GM23338 (cell line): ENCODE results near the gene CDK7. TPM values are rescaled to one million over a fixed set of nuclear protein-coding genes. Genes with fewer than 3 reads are reported as not detected.
A peak's percentile ranks its signal among the peaks of the same experiment; 100 is the strongest.

Source experiments
- ATAC-seq: fragments of 200-7000 bp; cut with Tn5 transposase; 3 replicates; pipeline ENCODE4 v1.9.1; 2020
- DNase-seq: peaks from one replicate; pipeline ENCODE4 v3.0.0-alpha.2; 2015; ENCODE audit warnings: low spot score
- H2AFZ ChIP-seq: fragments of 200-600 bp; sonication (generic); 2 replicates; pipeline ENCODE4 v1.8.0; 2016; ENCODE audit warnings: antibody characterized with exemption, mild to moderate bottlenecking, moderate library complexity
- H3F3A ChIP-seq: fragments of 200-600 bp; sonication (generic); replicated peaks from 2 replicates; pipeline ENCODE4 v1.8.0; 2017; ENCODE audit warnings: antibody characterized with exemption, mixed run types, low read depth
- H3K27ac ChIP-seq: fragments of 200-600 bp; sonication (generic); 2 replicates; pipeline ENCODE4 v1.6.1; 2016; ENCODE audit warnings: low read depth
- H3K27me3 ChIP-seq: fragments of 200-600 bp; sonication (generic); 2 replicates; pipeline ENCODE4 v1.8.0; 2016; ENCODE audit warnings: mild to moderate bottlenecking, mixed run types, moderate library complexity; ENCODE audit not compliant: insufficient read depth
- H3K36me3 ChIP-seq: fragments of 200-600 bp; sonication (generic); 2 replicates; pipeline ENCODE4 v1.8.0; 2016; ENCODE audit warnings: mild to moderate bottlenecking; ENCODE audit not compliant: insufficient read depth
- H3K4me1 ChIP-seq: fragments of 200-600 bp; sonication (generic); 2 replicates; pipeline ENCODE4 v1.8.0; 2016; ENCODE audit warnings: mild to moderate bottlenecking, moderate library complexity; ENCODE audit not compliant: insufficient read depth
- H3K4me2 ChIP-seq: fragments of 200-600 bp; sonication (generic); 2 replicates; pipeline ENCODE4 v1.7.1; 2017; ENCODE audit warnings: mixed run types
- H3K4me3 ChIP-seq: fragments of 200-600 bp; sonication (generic); 2 replicates; pipeline ENCODE4 v1.6.1; 2016; ENCODE audit warnings: mixed run types
- H3K79me2 ChIP-seq: fragments of 200-600 bp; sonication (generic); replicated peaks from 2 replicates; pipeline ENCODE4 v1.8.0; 2017; ENCODE audit warnings: mild to moderate bottlenecking; ENCODE audit not compliant: insufficient read depth
- H3K9me2 ChIP-seq: fragments of 200-600 bp; sonication (generic); 2 replicates; pipeline ENCODE4 v1.8.0; 2017; ENCODE audit not compliant: insufficient read depth
- H4K20me1 ChIP-seq: fragments of 200-600 bp; sonication (generic); replicated peaks from 2 replicates; pipeline ENCODE4 v1.8.0; 2017; ENCODE audit warnings: mild to moderate bottlenecking; ENCODE audit not compliant: insufficient read depth
- H3K27ac Mint-ChIP-seq: 2 replicates; pipeline ENCODE4 v1.8.0; 2020; ENCODE audit warnings: inconsistent platforms, mild to moderate bottlenecking, moderate library complexity, mixed read lengths
- H3K27me3 Mint-ChIP-seq: 3 replicates; pipeline ENCODE4 v1.8.0; 2022; ENCODE audit warnings: low read depth, mild to moderate bottlenecking, moderate library complexity, mixed read lengths, inconsistent platforms; ENCODE audit not compliant: insufficient read depth, poor library complexity
- H3K36me3 Mint-ChIP-seq: 3 replicates; pipeline ENCODE4 v1.8.0; 2021; ENCODE audit warnings: low read depth, mild to moderate bottlenecking, inconsistent platforms, moderate library complexity, mixed read lengths
- H3K4me1 Mint-ChIP-seq: 3 replicates; pipeline ENCODE4 v1.8.0; 2020; ENCODE audit warnings: mild to moderate bottlenecking, inconsistent platforms, mixed read lengths
- H3K4me3 Mint-ChIP-seq: 3 replicates; pipeline ENCODE4 v1.8.0; 2021; ENCODE audit warnings: moderate library complexity, mild to moderate bottlenecking, inconsistent platforms, mixed read lengths
- H3K9me3 Mint-ChIP-seq: 3 replicates; pipeline ENCODE4 v1.8.0; 2020; ENCODE audit warnings: moderate library complexity, mild to moderate bottlenecking, inconsistent platforms, mixed read lengths
- CTCF ChIP-seq, 2 experiments: fragments of 200-600 bp in 1 of 2; sonication (generic) in 1 of 2; conservative IDR thresholded peaks; 2 replicates each; pipeline versions ENCODE4 v1.5.1 to v1.6.1; 2016 to 2017; ENCODE audit warnings: antibody characterized with exemption in 2 of 2, low read depth in 2 of 2, mild to moderate bottlenecking in 2 of 2, moderate library complexity in 1 of 2
- EZH2 ChIP-seq: fragments of 200-600 bp; sonication (generic); IDR thresholded peaks from one replicate; pipeline ENCODE4 v1.8.0; 2017; ENCODE audit warnings: antibody characterized with exemption, mild to moderate bottlenecking, low read depth; ENCODE audit not compliant: unreplicated experiment
- EZH2phosphoT487 ChIP-seq: fragments of 200-600 bp; sonication (generic); IDR thresholded peaks from one replicate; pipeline ENCODE4 v1.8.1; 2018; ENCODE audit warnings: antibody characterized with exemption; ENCODE audit not compliant: unreplicated experiment
- JUNB ChIP-seq: IDR thresholded peaks from one replicate; pipeline ENCODE4 v1.6.1; 2016; ENCODE audit warnings: antibody characterized with exemption; ENCODE audit not compliant: unreplicated experiment
- NANOG ChIP-seq: IDR thresholded peaks from 2 replicates; pipeline ENCODE4 v1.6.1; 2016; ENCODE audit warnings: antibody characterized with exemption, borderline replicate concordance
- STAT1 ChIP-seq: IDR thresholded peaks from one replicate; pipeline ENCODE4 v1.6.1; 2016; ENCODE audit warnings: antibody characterized with exemption; ENCODE audit not compliant: unreplicated experiment
- ZNF114 ChIP-seq: fragments of 250-450 bp; sonication (Bioruptor Pico); IDR thresholded peaks from 2 replicates; pipeline ENCODE4 v1.5.0; 2020; ENCODE audit warnings: mild to moderate bottlenecking, moderate library complexity
- ZNF331 ChIP-seq: fragments of 250-450 bp; sonication (Bioruptor Pico); IDR thresholded peaks from 2 replicates; pipeline ENCODE4 v1.5.0; 2020; ENCODE audit warnings: low read depth, mild to moderate bottlenecking, moderate library complexity
- ZNF462 ChIP-seq: fragments of 250-450 bp; sonication (Bioruptor Pico); IDR thresholded peaks from 2 replicates; pipeline ENCODE4 v1.5.0; 2020; ENCODE audit warnings: mild to moderate bottlenecking, moderate library complexity
- polyA plus RNA-seq: library from polyadenylated mRNA; unstranded; fragments of >200 nt; fragmentation: Nextera tagmentation; extraction: Ambion mirVana; gene quantifications from 2 replicates; pipeline ENCODE4 v1.2.1, GENCODE V29; 2016
- total RNA-seq: library from RNA; depleted of rRNA; stranded (reverse); fragments of >200 nt; shearing (Covaris generic); gene quantifications from 2 replicates; pipeline ENCODE4 v1.2.3, GENCODE V29; 2014

CDK7 gene
- total and polyA plus RNA-seq, 2 experiments from 2014 or later: 78.4 to 80.7 TPM

- TF ChIP-seq ZNF462 (CRISPR knock-in tag) (no peak), ZNF331 (no peak), CTCF (conservative IDR thresholded peaks at IDR 0.05; ENCODE audit: low read depth in 2 of 2) (no peak), ZNF114 (CRISPR knock-in tag) (no peak), NANOG (no peak), EZH2 (no peak), JUNB (no peak)
Measured at GRCh38 chr5:69285448-69286116, 50.9 kb downstream of the CDK7 start (continued).

GRCh38 chr5:69288069-69288468, 53.4 kb downstream of the CDK7 start:
- Histone ChIP-seq H3K4me1 (peaks cover 8% of the 10 kb centered on the region; the same call in 1 of the 2 replicates), H3K27me3 (no peaks in the 10 kb centered on the region), H3K36me3 (no peaks in the 10 kb centered on the region), H3K4me2 (no peak overlapping the region), H3K9me2 (no peaks in the 10 kb centered on the region), H4K20me1 (no peaks in the 10 kb centered on the region), H3K79me2 (no peaks in the 10 kb centered on the region), H3K27ac (no peak overlapping the region), H3K4me3 (no peak overlapping the region), H3F3A (no peaks in the 10 kb centered on the region), H2AFZ (peak overlapping the region; percentile 75; the same call in 1 of the 2 replicates)
- Mint-ChIP-seq H3K4me3 (no peak overlapping the region), H3K4me1 (peaks cover 9% of the 10 kb centered on the region; the same call in 2 of the 3 replicates), H3K27ac (no peak overlapping the region), H3K9me3 (no peaks in the 10 kb centered on the region), H3K36me3 (no peaks in the 10 kb centered on the region), H3K27me3 (peaks cover 2% of the 10 kb centered on the region)
- ATAC-seq (peak; percentile 35; the same call in 2 of the 3 replicates), DNase-seq (peak; percentile 38)
- TF ChIP-seq NANOG (no peak), STAT1 (no peak), EZH2phosphoT487 (no peak), CTCF (conservative IDR thresholded peaks at IDR 0.05; ENCODE audit: low read depth in 2 of 2) (no peak)
